SK-N-MC (cell line): Measurements from ENCODE around the gene BTBD17.

Source experiments
- DNase-seq: peaks from one replicate; pipeline ENCODE4 v3.0.0-alpha.2; 2011; ENCODE audit warnings: low read depth, low spot score
- H3K27ac ChIP-seq: fragments of 200-600 bp; sonication (generic); 2 replicates; pipeline ENCODE4 v1.5.1; 2016; ENCODE audit warnings: mixed run types
- H3K36me3 ChIP-seq: fragments of 200-600 bp; sonication (generic); 2 replicates; pipeline ENCODE4 v1.6.1; 2017; ENCODE audit warnings: antibody characterized with exemption, low read length, mixed read lengths; ENCODE audit not compliant: insufficient read depth
- H3K4me3 ChIP-seq: fragments of 200-600 bp; sonication (generic); 2 replicates; pipeline ENCODE4 v1.5.1; 2016
- H3K9ac ChIP-seq: fragments of 200-600 bp; sonication (generic); 2 replicates; pipeline ENCODE4 v1.8.0; 2017; ENCODE audit warnings: mixed run types, mixed read lengths; ENCODE audit not compliant: insufficient read length
- H3K9me3 ChIP-seq: fragments of 200-600 bp; sonication (generic); 2 replicates; pipeline ENCODE4 v1.6.1; 2017; ENCODE audit warnings: low read depth, mild to moderate bottlenecking, antibody characterized with exemption, low read length, moderate library complexity, mixed read lengths
- EZH2 ChIP-seq: fragments of 200-600 bp; sonication (generic); IDR thresholded peaks from one replicate; pipeline ENCODE4 v1.6.1; 2017; ENCODE audit warnings: antibody characterized with exemption
- FOXP2 ChIP-seq: optimal IDR thresholded peaks from 2 replicates; pipeline ENCODE3; 2011; ENCODE audit warnings: mild to moderate bottlenecking, moderate library complexity; ENCODE audit not compliant: insufficient read depth; ENCODE audit errors: extremely low read length, control extremely low read depth
- POLR2AphosphoS5 ChIP-seq: IDR thresholded peaks from 2 replicates; pipeline ENCODE4 v1.6.1; 2012; ENCODE audit warnings: mild to moderate bottlenecking, low read depth, low read length, borderline replicate concordance

Gene BTBD17

GRCh38 chr17:74337834-74338500, 23.7 kb downstream of the BTBD17 start:
- H3K36me3 ChIP-seq: no peaks in the 10 kb centered on the region
- no peak for DNase-seq
- TF ChIP-seq POLR2AphosphoS5: no peak
- no peak for TF ChIP-seq FOXP2
- TF ChIP-seq EZH2: no peak
- H3K9me3 ChIP-seq: no peaks in the 10 kb centered on the region
- no peak overlapping the region for H3K9ac ChIP-seq
- no peak overlapping the region for H3K27ac ChIP-seq
- no peak overlapping the region for H3K4me3 ChIP-seq

- no peak overlapping the region for H3K27ac ChIP-seq
- H3K9ac ChIP-seq: no peak overlapping the region
- no peak for TF ChIP-seq EZH2
- no peak for TF ChIP-seq FOXP2
- TF ChIP-seq POLR2AphosphoS5: no peak
- H3K36me3 ChIP-seq: no peaks in the 10 kb centered on the region
- no peak overlapping the region for H3K4me3 ChIP-seq
- DNase-seq: no peak
- H3K9me3 ChIP-seq: no peaks in the 10 kb centered on the region
These were observed 25.4 kb downstream of the BTBD17 start for GRCh38 chr17:74336307-74336706.

- H3K9me3 ChIP-seq: no peaks in the 10 kb centered on the region
- H3K4me3 ChIP-seq: no peak overlapping the region
- H3K36me3 ChIP-seq: no peaks in the 10 kb centered on the region
- DNase-seq: no peak
- TF ChIP-seq POLR2AphosphoS5: no peak
- TF ChIP-seq FOXP2: no peak
- no peak for TF ChIP-seq EZH2
- no peak overlapping the region for H3K27ac ChIP-seq
- no peak overlapping the region for H3K9ac ChIP-seq
These were observed 26.1 kb downstream of the BTBD17 start for GRCh38 chr17:74335529-74336062.

- Histone ChIP-seq H3K4me3 (no peak overlapping the region), H3K9me3 (no peaks in the 10 kb centered on the region), H3K27ac (no peak overlapping the region), H3K36me3 (no peaks in the 10 kb centered on the region), H3K9ac (no peak overlapping the region)
- TF ChIP-seq POLR2AphosphoS5 (no peak), EZH2 (no peak), FOXP2 (no peak)
- DNase-seq: no peak
These were observed 27.2 kb downstream of the BTBD17 start for GRCh38 chr17:74334393-74335039.

- no peak for DNase-seq
These were observed 28.8 kb downstream of the BTBD17 start for GRCh38 chr17:74332763-74333283.

GRCh38 chr17:74332017-74332650, 29.5 kb downstream of the BTBD17 start:
- TF ChIP-seq POLR2AphosphoS5: no peak
- TF ChIP-seq FOXP2: no peak
- TF ChIP-seq EZH2: no peak
- Histone ChIP-seq H3K27ac (no peak overlapping the region), H3K4me3 (no peak overlapping the region), H3K36me3 (no peaks in the 10 kb centered on the region), H3K9ac (no peak overlapping the region), H3K9me3 (no peaks in the 10 kb centered on the region)
- no peak for DNase-seq

More at GRCh38 chr17:74332763-74333283, 28.8 kb downstream of the BTBD17 start:
- TF ChIP-seq POLR2AphosphoS5 (no peak), EZH2 (no peak), FOXP2 (no peak)
- no peaks in the 10 kb centered on the region for H3K9me3 ChIP-seq
- H3K27ac ChIP-seq: no peak overlapping the region
- no peak overlapping the region for H3K4me3 ChIP-seq
- no peaks in the 10 kb centered on the region for H3K36me3 ChIP-seq
- no peak overlapping the region for H3K9ac ChIP-seq

GRCh38 chr17:74330446-74330845, 31.2 kb downstream of the BTBD17 start:
- Histone ChIP-seq H3K36me3 (no peaks in the 10 kb centered on the region), H3K4me3 (no peak overlapping the region), H3K9me3 (no peaks in the 10 kb centered on the region), H3K9ac (no peak overlapping the region), H3K27ac (no peak overlapping the region)
- TF ChIP-seq FOXP2: no peak
- no peak for TF ChIP-seq EZH2
- TF ChIP-seq POLR2AphosphoS5: no peak
- DNase-seq: no peak

- Histone ChIP-seq H3K9me3 (no peaks in the 10 kb centered on the region), H3K9ac (no peak overlapping the region), H3K27ac (no peak overlapping the region), H3K4me3 (no peak overlapping the region), H3K36me3 (no peaks in the 10 kb centered on the region)
- DNase-seq: no peak
- TF ChIP-seq EZH2 (no peak), FOXP2 (no peak), POLR2AphosphoS5 (no peak)
These were observed 32.3 kb downstream of the BTBD17 start for GRCh38 chr17:74329378-74329777.
